Endometrial microvascular endothelial cells (primary cell): ENCODE measurements around the gene HSD11B2. TPM values are rescaled to one million over a fixed set of nuclear protein-coding genes. Genes with fewer than 3 reads are reported as not detected.

Experiments used
- in situ Hi-C: cut with HindIII; loops from 2 replicates; pipeline ENCODE4 v1.10.0; 2017; ENCODE audit warnings: low sequenced_read_pairs, low pct_unique_long_range_greater_than_20kb; ENCODE audit errors: inconsistent ontology term
- total RNA-seq: library from RNA; depleted of rRNA; stranded (reverse); fragments of >200 nt; gene quantifications from one replicate; pipeline ENCODE4 v1.2.3, GENCODE V29; 2015; ENCODE audit errors: inconsistent ontology term

HSD11B2 gene
- total RNA-seq, 1 donor from 2014 or later: not detected

- in situ Hi-C loops: loop anchor here (10.0 kb wide), 1 partner anchor 60 kb away; no protein-coding TSS in a partner anchor
Observed at GRCh38 chr16:67445126-67445426, 14.2 kb downstream of the HSD11B2 start.

- in situ Hi-C loops: loop anchor here (10.0 kb wide), 1 partner anchor 61 kb away; no protein-coding TSS in a partner anchor
Observed at GRCh38 chr16:67445441-67445912, 14.6 kb downstream of the HSD11B2 start.

GRCh38 chr16:67445913-67446907 lies 15.3 kb downstream of the HSD11B2 start:
- in situ Hi-C loops: loop anchor here (10.0 kb wide), 1 partner anchor 61 kb away; no protein-coding TSS in a partner anchor

- in situ Hi-C loops: loop anchor here (10.0 kb wide), 1 partner anchor 62 kb away; no protein-coding TSS in a partner anchor
Observed at GRCh38 chr16:67446968-67447507, 16.1 kb downstream of the HSD11B2 start.

GRCh38 chr16:67447508-67448076 lies 16.7 kb downstream of the HSD11B2 start:
- in situ Hi-C loops: loop anchor here (10.0 kb wide), 1 partner anchor 63 kb away; no protein-coding TSS in a partner anchor

GRCh38 chr16:67448580-67448979 lies 17.7 kb downstream of the HSD11B2 start:
- in situ Hi-C loops: loop anchor here (10.0 kb wide), 1 partner anchor 64 kb away; no protein-coding TSS in a partner anchor

DNA sequence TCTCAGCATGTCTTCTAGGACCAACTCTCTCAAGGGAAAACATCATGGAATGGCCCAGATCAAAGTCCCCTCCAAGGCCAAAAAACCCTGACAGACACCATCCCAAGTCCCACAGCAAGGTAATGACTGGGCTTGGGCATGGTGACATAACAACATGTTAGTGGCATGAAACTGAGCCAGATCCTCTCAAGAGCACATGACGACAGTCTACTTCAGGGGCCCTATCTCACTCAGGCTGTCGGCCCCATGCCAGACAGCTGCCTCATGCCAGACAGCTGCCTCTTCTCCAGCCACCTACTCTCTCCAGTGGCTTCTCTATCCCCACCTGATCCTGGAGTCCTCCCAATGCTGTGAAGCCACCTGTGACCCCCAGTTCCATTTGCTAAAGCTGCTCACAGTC lies 18.4 kb downstream of the HSD11B2 start:
- in situ Hi-C loops: loop anchor here (10.0 kb wide), 1 partner anchor 65 kb away; no protein-coding TSS in a partner anchor

- in situ Hi-C loops: loop anchor here (10.0 kb wide), 1 partner anchor 65 kb away; no protein-coding TSS in a partner anchor
Observed at GRCh38 chr16:67449739-67450138, 18.8 kb downstream of the HSD11B2 start.

DNA sequence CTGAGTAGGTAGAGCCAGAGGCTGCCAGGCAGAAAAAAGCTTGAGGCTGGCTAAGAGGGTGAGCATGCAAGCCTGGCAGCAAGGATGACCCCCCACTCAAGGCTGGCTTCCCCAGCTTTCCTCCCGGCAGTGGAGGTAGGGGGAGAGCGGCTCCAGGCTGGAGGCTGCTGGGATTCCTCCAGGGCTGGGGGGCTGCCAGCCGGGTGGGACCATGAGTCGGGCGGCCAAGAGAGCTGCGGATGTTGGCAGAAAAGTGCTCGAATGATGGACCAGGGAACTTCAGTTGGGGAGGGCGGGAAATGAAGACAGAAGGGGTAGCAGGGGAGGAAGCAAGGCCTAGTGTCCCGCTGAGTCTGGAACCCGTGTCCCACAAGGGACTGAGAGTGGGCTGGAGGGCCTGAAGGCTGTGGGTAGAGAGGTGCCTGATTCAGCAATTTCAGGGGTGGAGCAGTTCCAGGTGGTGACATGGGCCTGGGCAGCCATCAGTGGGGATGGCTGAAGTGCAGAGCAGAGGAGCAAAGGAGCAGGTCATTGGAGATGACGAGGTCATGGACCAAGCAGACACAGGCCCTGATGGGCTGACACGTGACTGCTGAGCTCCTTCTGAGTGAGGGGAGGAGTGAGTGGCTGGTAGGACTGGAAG lies 20.3 kb downstream of the HSD11B2 start:
- in situ Hi-C loops: no loop called here

DNA sequence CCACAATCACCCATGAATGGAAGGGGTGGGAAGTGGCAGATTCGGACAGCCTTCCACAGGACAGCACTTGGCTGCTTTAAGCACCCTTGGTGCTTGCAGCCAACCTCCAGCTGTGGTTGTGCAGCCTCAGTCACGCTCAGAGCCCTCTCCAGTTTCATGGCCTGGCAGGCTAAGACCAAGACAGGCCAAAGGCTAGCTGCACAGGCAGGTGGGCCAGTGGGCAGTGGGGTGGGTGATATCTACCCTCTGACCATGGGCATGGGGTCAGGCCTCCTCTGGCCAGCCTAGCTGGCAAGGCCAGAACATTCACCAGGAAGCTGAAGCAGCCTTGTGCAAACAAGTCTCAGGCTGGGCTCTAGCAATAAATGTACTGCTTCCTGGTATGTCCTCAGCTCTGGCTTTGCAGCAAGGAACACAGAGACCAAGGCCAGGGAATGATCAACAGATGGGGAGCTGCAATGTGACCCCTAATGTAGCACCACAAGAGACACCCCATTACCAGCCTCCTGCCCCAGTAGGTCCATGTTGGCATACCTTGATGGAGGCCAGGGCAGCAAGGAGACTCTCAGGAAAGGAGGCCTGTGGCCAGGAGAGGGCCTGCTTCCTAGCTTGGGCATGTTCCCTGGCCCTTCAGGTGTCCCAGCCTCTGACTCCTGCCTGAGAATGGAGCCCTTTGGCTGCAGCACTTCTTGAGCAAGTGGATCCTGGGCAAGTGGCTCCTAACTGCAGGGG lies 20.9 kb downstream of the HSD11B2 start:
- in situ Hi-C loops: no loop called here

DNA sequence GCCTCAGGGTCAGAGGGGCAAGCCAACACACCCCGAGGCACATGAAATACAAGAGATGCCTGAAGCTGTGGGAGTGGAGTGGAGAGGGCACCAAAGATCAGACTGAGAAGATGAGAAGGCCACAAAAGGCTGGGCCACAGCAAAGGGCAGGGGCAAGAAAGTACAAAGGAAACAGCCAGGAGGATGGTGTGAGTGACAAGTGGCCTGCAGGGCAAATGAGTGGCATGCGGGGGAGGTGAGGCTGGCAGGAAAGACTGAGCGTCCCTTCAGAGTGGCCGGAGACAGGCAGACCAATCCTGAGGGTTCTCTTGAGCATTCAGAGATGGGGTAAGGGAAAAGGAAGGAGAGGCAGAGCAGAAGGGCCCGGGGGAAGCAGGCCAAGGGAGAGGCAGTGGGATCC lies 23.2 kb downstream of the HSD11B2 start:
- in situ Hi-C loops: no loop called here

- in situ Hi-C loops: no loop called here
Observed at GRCh38 chr16:67454852-67455251, 23.9 kb downstream of the HSD11B2 start.

GRCh38 chr16:67456391-67457081 lies 25.6 kb downstream of the HSD11B2 start:
- in situ Hi-C loops: no loop called here

DNA sequence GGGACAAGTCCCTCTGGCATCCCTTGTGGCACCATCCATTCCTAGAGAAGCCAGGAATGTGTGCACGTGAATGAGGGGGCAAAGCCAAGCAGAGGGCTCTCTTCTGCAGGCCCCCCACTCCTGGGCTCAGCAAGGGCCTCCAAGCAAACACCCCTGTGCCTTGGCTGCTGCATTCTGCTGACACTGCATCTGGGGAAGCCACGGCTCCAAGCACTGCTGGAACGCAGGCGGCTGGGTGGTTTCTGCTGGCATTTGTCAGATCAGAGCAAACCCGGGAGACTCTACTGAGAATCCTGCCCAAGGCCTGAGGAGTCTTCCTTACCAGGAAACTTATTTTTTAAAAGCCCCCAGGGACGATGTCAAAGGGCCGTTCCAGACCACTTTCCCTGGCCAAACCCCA lies 26.7 kb downstream of the HSD11B2 start:
- in situ Hi-C loops: no loop called here

- in situ Hi-C loops: no loop called here
Observed at GRCh38 chr16:67458121-67458641, 27.3 kb downstream of the HSD11B2 start.

- in situ Hi-C loops: no loop called here
Observed at GRCh38 chr16:67459066-67459860, 28.3 kb downstream of the HSD11B2 start.

GRCh38 chr16:67459861-67460150 lies 28.9 kb downstream of the HSD11B2 start:
- in situ Hi-C loops: no loop called here
